Left ventricle myocardium superior (tissue), 1 donor: ENCODE data around the gene TMOD4. TPM values are rescaled to one million over a fixed set of nuclear protein-coding genes. Genes with fewer than 3 reads are reported as not detected.
"Not testable (repeated sequence)": the region's sequence is repeated elsewhere in the genome, so short reads cannot be mapped to it uniquely, and the experiment has no call there.

ENCODE experiments used
- ATAC-seq: fragments of 200-7000 bp; cut with Tn5 transposase; one replicate; pipeline ENCODE4 v1.9.1; 2020; ENCODE audit warnings: mild to moderate bottlenecking, moderate library complexity
- DNase-seq: peaks from one replicate; pipeline ENCODE4 v3.0.0-alpha.2; 2020
- intact Hi-C: fragments of 100-400 bp; cut with micrococcal nuclease; formaldehyde crosslinking; loops from one replicate; pipeline ENCODE4 v1.11.0; 2022
- long read RNA-seq: library from polyadenylated mRNA; unstranded; transcript quantifications from one replicate; pipeline ENCODE4 v2.0.0, GENCODE V29; 2021
- total RNA-seq: library from RNA; stranded (reverse); fragmentation: NEBNext Ultra II Directional; extraction: Animal tissue kit (Norgen Biotek cat#: 25700); gene quantifications from one replicate; pipeline ENCODE4 v1.2.1, GENCODE V29; 2021
- donor health status: DM: no; HTN: yes; CAD: no; lungs with severe emphysema.

Gene TMOD4
- 0.62 TPM for total RNA-seq
- long read RNA-seq: 0 reads

DNA sequence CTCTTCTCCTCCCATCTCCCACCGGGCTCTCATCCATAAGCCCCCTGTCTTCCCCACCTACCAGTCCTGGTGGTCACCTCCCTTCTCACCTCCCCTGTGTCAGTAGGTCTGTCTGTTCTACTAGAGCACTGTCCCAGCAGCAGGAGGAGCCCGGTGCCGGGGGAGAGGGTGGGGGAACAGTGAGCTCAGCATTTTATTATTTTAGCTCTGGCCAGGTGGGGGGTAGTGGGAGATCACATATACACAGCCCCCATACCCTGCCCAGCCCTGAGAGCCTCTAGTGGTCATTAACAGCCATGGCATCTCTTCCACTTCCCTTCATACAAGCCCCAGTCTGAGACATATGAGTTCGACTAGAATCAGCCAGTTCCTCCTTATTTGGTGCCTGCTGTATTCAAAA lies at the start of gene TMOD4:
TMOD4 (minus strand) TSS at position 119 of the 400 bp plus-strand sequence. CDS start 1,106 bp downstream, outside the sequence.
- DNase-seq (no peak), ATAC-seq (peak; percentile 58)
- intact Hi-C loops: no loop called here

GRCh38 chr1:151222130-151222529 lies 46.3 kb upstream of the TMOD4 start:
- DNase-seq (no peak), ATAC-seq (peak; percentile 75)
- intact Hi-C loops: no loop called here

DNA sequence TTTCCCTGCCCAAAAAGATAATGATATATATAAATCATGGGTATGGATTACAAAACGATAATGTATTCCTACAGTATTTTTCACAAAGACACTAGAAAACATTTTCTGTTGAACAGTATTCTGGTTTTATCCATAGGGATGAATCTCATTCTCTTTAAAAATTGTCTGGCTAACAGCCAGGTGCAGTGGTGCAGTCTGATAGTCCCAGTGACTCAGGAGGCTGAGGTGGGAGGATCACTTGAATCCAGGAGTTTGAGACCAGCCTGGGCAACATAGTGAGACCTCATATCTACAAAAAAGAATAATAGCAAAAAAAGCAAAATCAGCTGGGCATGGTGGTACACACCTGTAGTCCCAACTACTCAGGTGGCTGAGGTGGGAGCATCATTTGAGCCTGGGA lies 45.8 kb upstream of the TMOD4 start:
- ATAC-seq (no peak), DNase-seq (no peak)
- intact Hi-C loops: no loop called here

GRCh38 chr1:151213560-151213959 lies 37.8 kb upstream of the TMOD4 start:
- ATAC-seq (no peak), DNase-seq (no peak)
- intact Hi-C loops: no loop called here

DNA sequence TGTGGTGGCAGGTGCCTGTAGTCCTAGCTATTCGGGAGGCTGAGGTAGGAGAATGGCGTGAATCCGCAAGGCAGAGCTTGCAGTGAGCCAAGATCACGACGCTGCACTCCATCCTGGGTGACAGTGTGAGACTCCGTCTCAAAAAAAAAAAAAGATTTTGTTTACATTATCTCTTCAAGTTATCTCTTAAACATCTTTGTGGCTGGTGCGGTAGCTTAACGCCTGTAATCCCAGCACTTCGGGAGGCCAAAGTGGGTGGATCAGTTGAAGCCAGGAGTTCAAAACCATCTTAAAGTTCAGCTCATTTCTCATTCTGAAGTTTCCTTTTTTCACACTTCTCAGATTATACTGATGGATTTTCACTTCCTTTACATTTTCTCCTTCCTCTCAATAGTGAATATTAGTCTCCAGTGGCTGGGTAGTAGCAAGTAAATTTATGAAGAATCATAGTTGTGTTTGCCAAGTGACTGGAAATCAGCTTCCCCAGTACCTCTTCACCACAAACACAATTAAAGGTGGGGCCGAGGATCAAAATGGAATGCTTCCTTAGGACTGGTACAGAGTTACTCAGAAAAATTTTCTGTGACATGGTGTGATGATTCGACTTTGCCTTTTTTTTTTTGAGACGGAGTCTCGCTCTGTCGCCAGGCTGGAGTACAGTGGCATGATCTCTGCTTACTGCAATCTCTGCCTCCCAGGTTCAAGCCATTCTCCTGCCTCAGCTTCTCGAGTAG lies 36.4 kb upstream of the TMOD4 start:
- intact Hi-C loops: no loop called here
- DNase-seq (no peak), ATAC-seq (no peak)

DNA sequence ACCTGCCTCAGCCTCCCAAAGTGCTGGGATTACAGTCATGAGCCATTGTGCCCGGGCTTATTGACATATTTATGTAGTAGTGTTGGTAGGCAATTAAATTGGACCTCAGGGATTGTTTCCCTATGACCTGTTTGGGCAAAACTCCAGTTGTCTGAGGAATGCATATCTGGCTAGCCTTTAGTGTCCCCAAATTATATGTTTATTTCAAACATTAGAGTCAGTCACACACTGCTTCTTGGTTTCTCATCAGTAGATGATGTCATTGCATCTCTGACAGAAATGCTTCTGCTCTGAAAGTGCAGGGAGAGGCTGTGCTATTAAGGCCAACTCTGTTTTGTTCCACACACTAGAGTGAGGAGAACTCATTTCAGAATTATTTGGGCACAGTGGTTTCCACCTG lies 35.0 kb upstream of the TMOD4 start:
- DNase-seq (no peak), ATAC-seq (no peak)
- intact Hi-C loops: no loop called here

GRCh38 chr1:151205381-151205965 lies 29.7 kb upstream of the TMOD4 start:
- intact Hi-C loops, DNase-seq, ATAC-seq: not testable (repeated sequence)

GRCh38 chr1:151199873-151200581 lies 24.2 kb upstream of the TMOD4 start:
- intact Hi-C loops: no loop called here
- ATAC-seq (no peak), DNase-seq (no peak)

- ATAC-seq (peak; percentile 96), DNase-seq (peak; percentile 100)
- intact Hi-C loops: no loop called here
Measured at GRCh38 chr1:151198254-151199127, 22.7 kb upstream of the TMOD4 start, which contains the start of gene PIP5K1A. Gene PIP5K1A, plus strand, starts transcription at chr1:151198552. Its CDS starts 445 bp downstream, at chr1:151198997.

DNA sequence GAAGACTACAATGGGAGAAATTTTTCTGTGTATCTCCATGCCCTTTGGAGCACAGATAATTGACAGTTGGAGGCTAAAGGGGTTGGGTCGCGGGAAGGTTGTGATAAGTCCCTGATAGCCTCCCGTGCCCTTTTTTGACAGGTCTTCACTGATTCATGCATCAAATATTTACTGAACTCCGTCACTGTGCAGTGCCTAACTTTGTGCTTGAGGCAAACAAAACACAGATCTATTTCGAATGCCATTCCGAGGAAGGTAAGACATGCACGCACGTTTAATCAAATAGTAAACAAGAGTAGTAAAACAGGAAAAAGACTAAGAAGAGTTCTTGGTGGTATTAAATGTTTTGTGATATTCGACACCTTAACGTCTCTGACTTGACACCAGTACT lies 22.1 kb upstream of the TMOD4 start:
- intact Hi-C loops: no loop called here

DNA sequence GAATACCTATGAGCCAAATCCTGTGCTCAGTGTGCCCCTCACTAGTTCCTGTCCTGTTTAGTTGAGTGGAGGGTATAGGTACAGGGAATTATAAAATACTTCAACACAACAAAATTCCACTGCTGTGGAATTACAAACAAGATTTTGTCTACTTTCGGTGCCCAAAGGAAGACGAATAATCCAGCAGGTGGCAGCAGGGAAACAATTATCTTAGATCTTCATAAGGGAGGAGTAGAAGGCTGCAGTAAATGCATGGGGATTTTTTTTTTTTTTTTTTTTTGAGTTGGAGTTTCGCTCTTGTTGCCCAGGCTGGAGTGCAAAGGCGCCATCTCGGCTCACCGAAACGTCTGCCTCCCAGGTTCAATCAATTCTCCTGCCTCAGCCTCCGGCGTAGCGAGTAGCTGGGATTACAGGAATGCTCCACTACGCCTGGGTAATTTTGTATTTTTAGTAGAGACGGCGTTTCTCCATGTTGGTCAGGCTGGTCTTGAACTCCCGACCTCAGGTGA lies 20.6 kb upstream of the TMOD4 start:
- peak; percentile 34 for ATAC-seq
- intact Hi-C loops: no loop called here
- no peak for DNase-seq

More for the DNA sequence above, 22.1 kb upstream of the TMOD4 start:
- DNase-seq (no peak), ATAC-seq (no peak)

DNA sequence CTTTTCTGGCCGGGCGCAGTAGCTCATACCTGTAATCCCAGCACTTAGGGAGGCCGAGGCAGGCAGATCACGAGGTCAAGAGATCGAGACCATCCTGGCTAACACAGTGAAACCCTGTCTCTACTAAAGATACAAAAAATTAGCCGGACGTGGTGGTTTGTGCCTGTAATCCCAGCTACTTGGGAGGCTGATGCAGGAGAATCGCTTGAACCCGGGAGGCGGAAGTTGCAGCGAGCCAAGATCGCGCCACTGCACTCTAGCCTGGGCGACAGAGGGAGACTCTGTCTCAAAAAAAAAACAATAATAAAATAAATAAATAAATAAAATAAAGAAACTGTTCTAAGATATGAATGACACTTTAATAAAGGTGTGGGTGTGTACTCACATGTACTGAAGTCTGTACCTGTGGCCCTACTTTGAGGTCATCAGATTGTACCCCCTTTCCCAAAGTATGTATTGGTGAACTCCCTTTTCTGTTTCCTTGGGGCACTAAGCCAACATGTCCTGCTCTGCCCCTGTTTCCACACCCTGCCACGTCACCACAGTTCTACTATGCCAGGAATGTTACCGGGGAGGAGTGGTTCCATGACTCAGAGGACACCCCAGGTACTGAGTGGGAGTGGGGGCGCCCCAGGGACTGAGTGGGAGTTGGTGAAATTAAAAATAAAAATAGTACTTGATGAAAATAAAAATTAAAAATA lies 19.3 kb upstream of the TMOD4 start:
- DNase-seq, ATAC-seq: not testable (repeated sequence)
- intact Hi-C loops: loop anchor here (5.0 kb wide), 1 partner anchor 57 kb away; the partner anchor contains the start of gene PSMD4

GRCh38 chr1:151193856-151194255 lies 18.1 kb upstream of the TMOD4 start:
- ATAC-seq (no peak), DNase-seq (no peak)
- intact Hi-C loops: loop anchor here (5.0 kb wide), 1 partner anchor 58 kb away; the partner anchor contains the start of gene PSMD4

- intact Hi-C loops: loop anchor here (5.0 kb wide), 1 partner anchor 59 kb away; the partner anchor contains the start of gene PSMD4
- ATAC-seq (no peak), DNase-seq (no peak)
Measured at GRCh38 chr1:151193304-151193703, 17.5 kb upstream of the TMOD4 start.

- no peak for DNase-seq
- intact Hi-C loops: loop anchor here (5.0 kb wide), 1 partner anchor 60 kb away; the partner anchor contains the start of gene PSMD4
- no peak for ATAC-seq
Measured at GRCh38 chr1:151192047-151192446, 16.3 kb upstream of the TMOD4 start.

GRCh38 chr1:151189637-151190445 lies 14.1 kb upstream of the TMOD4 start, which contains the start of gene VPS72:
Gene VPS72, minus strand, starts transcription at chr1:151190197. Its CDS starts 76 bp downstream, at chr1:151190121.
- ATAC-seq: peak; percentile 97
- peak; percentile 86 for DNase-seq
- intact Hi-C loops: loop anchor here (5.0 kb wide), 1 partner anchor 62 kb away; the partner anchor contains the start of gene PSMD4

- ATAC-seq: not testable (repeated sequence)
Measured at GRCh38 chr1:151188667-151189066, 12.9 kb upstream of the TMOD4 start.

More at GRCh38 chr1:151188667-151189066, 12.9 kb upstream of the TMOD4 start:
- DNase-seq, intact Hi-C loops: not testable (repeated sequence)
